Heart right ventricle (tissue), 16 donors: ENCODE measurements around the gene CNPY4. TPM values are rescaled to one million over a fixed set of nuclear protein-coding genes. Genes with fewer than 3 reads are reported as not detected.
A peak's percentile ranks its signal among the peaks of the same experiment; 100 is the strongest.

Source experiments
- ATAC-seq, 8 donors: fragments of 200-7000 bp; cut with Tn5 transposase; one replicate each; pipeline ENCODE4 v1.9.1; 2020; ENCODE audit warnings: mild to moderate bottlenecking in 8 of 8, moderate library complexity in 8 of 8, moderate number of reproducible peaks in 1 of 8
- DNase-seq, 2 donors: peaks; one replicate each; pipeline ENCODE4 v3.0.0-alpha.2; 2020
- H3K27ac ChIP-seq, 10 donors: fragments of 200-600 bp; sonication (generic) in 2 of 10; one replicate each; pipeline versions ENCODE4 v1.5.0 to v1.8.0; 2020 to 2022; ENCODE audit warnings: mild to moderate bottlenecking in 3 of 10
- H3K27me3 ChIP-seq, 7 donors: fragments of 200-600 bp; one replicate each; pipeline ENCODE4 v1.8.0; 2021 to 2022; ENCODE audit warnings: mild to moderate bottlenecking in 2 of 7
- H3K36me3 ChIP-seq, 9 donors: fragments of 200-600 bp; sonication (generic) in 1 of 9; one replicate each; pipeline versions ENCODE4 v1.5.0 to v1.8.0; 2020 to 2022; ENCODE audit warnings: mild to moderate bottlenecking in 2 of 9
- H3K4me1 ChIP-seq, 9 donors: fragments of 200-600 bp; sonication (generic) in 1 of 9; one replicate each; pipeline versions ENCODE4 v1.5.0 to v1.8.0; 2020 to 2022; ENCODE audit warnings: mild to moderate bottlenecking in 4 of 9
- H3K4me3 ChIP-seq, 10 donors: fragments of 200-600 bp; sonication (generic) in 2 of 10; one replicate each; pipeline versions ENCODE4 v1.5.0 to v1.8.0; 2020 to 2022; ENCODE audit warnings: mild to moderate bottlenecking in 7 of 10, moderate library complexity in 2 of 10
- H3K9me3 ChIP-seq, 11 donors: fragments of 200-600 bp in 10 of 11; sonication (generic) in 2 of 11; one replicate each; pipeline versions ENCODE4 v1.5.0 to v1.8.0; 2013 to 2022; ENCODE audit warnings: mild to moderate bottlenecking in 2 of 11, control low read depth in 1 of 11, moderate library complexity in 1 of 11
- CTCF ChIP-seq, 9 donors: fragments of 200-600 bp; sonication (generic) in 2 of 9; IDR thresholded peaks; one replicate each; pipeline versions ENCODE4 v1.5.0 to v1.8.0; 2021 to 2022; ENCODE audit warnings: antibody characterized with exemption in 9 of 9, mild to moderate bottlenecking in 5 of 9, moderate library complexity in 1 of 9
- WGBS, 2 donors: extraction: QIAGEN DNeasy Blood & Tissue Kit; methylation state at CpG; one replicate each; pipeline ENCODE4 v1.1.7; 2013; ENCODE audit warnings: inconsistent platforms in 1 of 2; 5-methylcytosine and 5-hydroxymethylcytosine counted together
- intact Hi-C, 10 donors: fragments of 100-400 bp; cut with DNase I; formaldehyde crosslinking; loops; one replicate each; pipeline versions ENCODE4 v1.11.1 to v1.14.2; 2022
- polyA plus RNA-seq, 2 donors: library from polyadenylated mRNA; stranded (reverse); fragments of 200-250 nt; gene quantifications; one replicate each; pipeline ENCODE4 v1.2.3, GENCODE V29; 2013
- total RNA-seq, 10 donors: library from RNA; stranded (reverse); fragmentation: NEBNext Ultra II Directional in 3 of 10; extraction: Animal tissue kit (Norgen Biotek cat#: 25700) in 3 of 10; gene quantifications; one replicate each; pipeline versions ENCODE4 v1.2.1 to v1.2.4, GENCODE V29; 2021 to 2023
- donor health status: Arrhythmogenic right ventricular cardiomyopathy.
- donor health status: ischemic (EF 13 %, LVEDD 7.1; RV severe dilation, severe dysfunction).
- donor health status: healthy with polysubstance abuse.
- donor health status: DM: no; HTN: yes; CAD: no.
- donor health status: DM: no; HTN: no; CAD: no.
- donor health status: ischemic (EF 25% LVEDD 6.9; RV normal size, moderate dysfunction).
- donor health status: ischemic (EF 25% LVEDD 5.7; RV mildly dilated, moderate dysfunction).
- donor health status: healthy.
- donor health status: DM: yes; HTN: yes; CAD: no.
- donor health status: Ischemic cardiomyopathy.
- donor health status: ischemic (EF 35%, LVEDD 5.7; RV mildly dilated, moderate dysfunction).
- donor health status: nonischemic (EF 11% LVEDD 7.7; RV severe dilation, severe dysfunction).
- donor health status: DM: yes; HTN: yes; CAD: no.
- donor health status: PGD.
- donor health status: ischemic (EF 29% LVEDD 5.4; RV normal size, mild dysfunction).
- donor health status: nonischemic (EF 23%, LVEDD 6.1; RV moderate dilation, normal function).

CNPY4 gene
- total and polyA plus RNA-seq, 12 donors, result 4.9 to 13.7 (median 7.4) TPM

- peaks cover 0 to 41% (median 29%) of the 10 kb centered on the region in 9 donors for H3K36me3 ChIP-seq
- H3K9me3 ChIP-seq, result no peaks in the 10 kb centered on the region
- H3K4me1 ChIP-seq, result peaks cover 5 to 42% (median 21%) of the 10 kb centered on the region in 9 donors
- no peak for TF ChIP-seq CTCF (IDR thresholded peaks at IDR 0.05)
- DNase-seq, result peak; percentile 88 to 89
- WGBS, 2 donors, result 0 to 1% methylated on average over 51 to 67 of the region's 68 CpGs
- no peaks in the 10 kb centered on the region for H3K27me3 ChIP-seq
- peak within 1 kb of the TSS; percentile 43 to 96 (median 84) for H3K4me3 ChIP-seq
- intact Hi-C loops, result loop anchor here in 3 of 10 donors (5.0 to 10.0 kb wide), 3 partner anchors 38 to 174 kb away; partner anchors contain the start of genes TRIM4 (in 2 of the 3) and MBLAC1 (in 1 of the 3)
- H3K27ac ChIP-seq, result peak within 1 kb of the TSS; percentile 42 to 98 (median 93)
- ATAC-seq, result peak; percentile 84 to 89 (median 87)
These were observed 30.6 kb upstream of the CNPY4 start, which contains the start of gene COPS6 for GRCh38 chr7:100088621-100089457. Gene COPS6, plus strand, starts transcription at chr7:100088969. Its CDS starts 22 bp downstream, at chr7:100088991.

GRCh38 chr7:100089458-100090196 lies 29.8 kb upstream of the CNPY4 start:
- Histone ChIP-seq H3K4me3 (peak overlapping the region; percentile 43 to 96 (median 84)), H3K4me1 (peaks cover 5 to 44% (median 23%) of the 10 kb centered on the region in 9 donors), H3K27me3 (no peaks in the 10 kb centered on the region), H3K9me3 (no peaks in the 10 kb centered on the region), H3K27ac (peak overlapping the region; percentile 42 to 98 (median 93)), H3K36me3 (peaks cover 0 to 49% (median 37%) of the 10 kb centered on the region in 9 donors)
- 30 to 42% methylated on average over 7 of the region's 7 CpGs for WGBS, 2 donors
- ATAC-seq (no peak), DNase-seq (no peak)
- intact Hi-C loops, result loop anchor here in 3 of 10 donors (5.0 to 10.0 kb wide), 3 partner anchors 38 to 175 kb away; partner anchors contain the start of genes TRIM4 (in 2 of the 3) and MBLAC1 (in 1 of the 3)
- no peak for TF ChIP-seq CTCF (IDR thresholded peaks at IDR 0.05)

- WGBS, 2 donors, result 87 to 92% methylated on average over 14 of the region's 14 CpGs
- no peak for ATAC-seq
These were observed 28.7 kb upstream of the CNPY4 start for GRCh38 chr7:100090527-100091410.

More at GRCh38 chr7:100090527-100091410, 28.7 kb upstream of the CNPY4 start:
- intact Hi-C loops, result no loop called here
- Histone ChIP-seq H3K27me3 (no peaks in the 10 kb centered on the region), H3K4me1 (peaks cover 5 to 44% (median 23%) of the 10 kb centered on the region in 9 donors), H3K27ac (no peak overlapping the region), H3K9me3 (no peaks in the 10 kb centered on the region), H3K4me3 (no peak overlapping the region), H3K36me3 (peaks cover 0 to 60% (median 49%) of the 10 kb centered on the region in 9 donors)
- no peak for DNase-seq
- TF ChIP-seq CTCF (IDR thresholded peaks at IDR 0.05), result no peak
